GM21526 (cell line): ENCODE results near the gene GTF3C5.
"Not testable (repeated sequence)": the region's sequence is repeated elsewhere in the genome, so short reads cannot be mapped to it uniquely, and the experiment has no call there.

Experiments
- ATAC-seq: cut with Tn5 transposase; IDR thresholded peaks from one replicate; pipeline ENCODE4 v1.9.1; 2021; ENCODE audit warnings: moderate library complexity; ENCODE audit not compliant: unreplicated experiment, low FRiP score

Gene GTF3C5

GRCh38 chr9:133027134-133027533 lies 3.7 kb upstream of the GTF3C5 start:
- ATAC-seq: no peak

- no peak for ATAC-seq
Observed at GRCh38 chr9:133028221-133028620, 2.6 kb upstream of the GTF3C5 start.

- ATAC-seq: peak; percentile 13
Observed at GRCh38 chr9:133029994-133030316, 842 bp upstream of the GTF3C5 start.

- no peak for ATAC-seq
Observed at GRCh38 chr9:133031130-133031422, 279 bp downstream of the GTF3C5 start.

- ATAC-seq: no peak
Observed at GRCh38 chr9:133031496-133031911, 707 bp downstream of the GTF3C5 start.

- ATAC-seq: no peak
Observed at GRCh38 chr9:133032171-133032570, 1.4 kb downstream of the GTF3C5 start.

GRCh38 chr9:133035669-133036068 lies 4.9 kb downstream of the GTF3C5 start:
- no peak for ATAC-seq

GRCh38 chr9:133037775-133038515 lies 7.1 kb downstream of the GTF3C5 start:
- no peak for ATAC-seq

GRCh38 chr9:133040892-133041479 lies 10.2 kb downstream of the GTF3C5 start:
- ATAC-seq: not testable (repeated sequence)

GRCh38 chr9:133041958-133042357 lies 11.2 kb downstream of the GTF3C5 start:
- ATAC-seq: no peak

- no peak for ATAC-seq
Observed at GRCh38 chr9:133042676-133043075, 11.9 kb downstream of the GTF3C5 start.

GRCh38 chr9:133043449-133044035 lies 12.7 kb downstream of the GTF3C5 start:
- ATAC-seq: no peak

- ATAC-seq: no peak
Observed at GRCh38 chr9:133044125-133044524, 13.3 kb downstream of the GTF3C5 start.

GRCh38 chr9:133044661-133045060 lies 13.9 kb downstream of the GTF3C5 start:
- no peak for ATAC-seq

GRCh38 chr9:133045132-133045531 lies 14.3 kb downstream of the GTF3C5 start:
- ATAC-seq: no peak

- ATAC-seq: no peak
Observed at GRCh38 chr9:133046196-133046899, 15.6 kb downstream of the GTF3C5 start.

GRCh38 chr9:133046900-133047295 lies 16.1 kb downstream of the GTF3C5 start:
- no peak for ATAC-seq

- no peak for ATAC-seq
Observed at GRCh38 chr9:133048595-133048994, 17.8 kb downstream of the GTF3C5 start.

GRCh38 chr9:133049043-133049442 lies 18.2 kb downstream of the GTF3C5 start:
- no peak for ATAC-seq

GRCh38 chr9:133050142-133050541 lies 19.3 kb downstream of the GTF3C5 start:
- no peak for ATAC-seq

GRCh38 chr9:133050781-133051180 lies 20.0 kb downstream of the GTF3C5 start:
- ATAC-seq: no peak
